GM19193 (cell line): Measurements from ENCODE around the gene ERVMER34-1.

Experiments
- POLR2A ChIP-seq: IDR thresholded peaks from 4 replicates; pipeline ENCODE4 v1.6.1; 2011; ENCODE audit not compliant: insufficient read depth, insufficient read length; ENCODE audit errors: extremely low read depth

ERVMER34-1 gene, protein sequence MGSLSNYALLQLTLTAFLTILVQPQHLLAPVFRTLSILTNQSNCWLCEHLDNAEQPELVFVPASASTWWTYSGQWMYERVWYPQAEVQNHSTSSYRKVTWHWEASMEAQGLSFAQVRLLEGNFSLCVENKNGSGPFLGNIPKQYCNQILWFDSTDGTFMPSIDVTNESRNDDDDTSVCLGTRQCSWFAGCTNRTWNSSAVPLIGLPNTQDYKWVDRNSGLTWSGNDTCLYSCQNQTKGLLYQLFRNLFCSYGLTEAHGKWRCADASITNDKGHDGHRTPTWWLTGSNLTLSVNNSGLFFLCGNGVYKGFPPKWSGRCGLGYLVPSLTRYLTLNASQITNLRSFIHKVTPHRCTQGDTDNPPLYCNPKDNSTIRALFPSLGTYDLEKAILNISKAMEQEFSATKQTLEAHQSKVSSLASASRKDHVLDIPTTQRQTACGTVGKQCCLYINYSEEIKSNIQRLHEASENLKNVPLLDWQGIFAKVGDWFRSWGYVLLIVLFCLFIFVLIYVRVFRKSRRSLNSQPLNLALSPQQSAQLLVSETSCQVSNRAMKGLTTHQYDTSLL

DNA sequence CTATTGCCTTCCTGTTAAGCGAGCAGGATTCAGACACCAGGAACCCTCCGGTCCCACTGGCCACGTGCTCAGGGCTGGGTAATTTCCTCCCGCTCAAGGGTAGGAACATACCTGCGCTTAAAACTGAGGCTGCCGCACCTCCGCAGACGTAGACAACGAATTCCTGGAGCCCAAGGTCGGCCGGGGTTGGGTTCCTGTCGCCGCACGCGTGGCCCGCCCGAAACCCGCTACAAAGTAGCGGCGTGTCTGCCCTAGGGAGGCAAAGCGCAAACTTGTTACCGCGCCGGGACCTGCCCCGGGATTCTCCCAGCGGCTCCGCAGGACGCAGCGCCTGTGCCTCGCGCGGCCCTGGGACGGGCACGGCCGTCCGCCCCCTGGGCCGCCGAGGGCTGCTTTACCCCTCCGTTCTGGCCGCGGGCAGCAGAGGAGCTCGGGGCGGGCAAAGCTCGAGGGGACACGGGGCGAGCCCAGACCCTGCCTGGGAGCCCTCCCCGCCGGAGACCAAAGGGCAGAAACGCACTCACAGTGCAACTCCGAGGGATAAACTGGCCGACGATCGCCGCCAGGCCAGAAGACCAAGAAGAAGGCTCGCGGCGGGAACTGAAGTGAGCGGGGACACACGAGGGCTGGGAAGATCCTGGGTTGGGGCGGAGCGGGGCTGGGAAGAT is at the start of gene ERVMER34-1:
TSS of gene ERVMER34-1 (minus strand) at position 607 of the 668 bp plus-strand sequence. CDS start 5,905 bp downstream, outside the sequence.
- no peak for TF ChIP-seq POLR2A

DNA sequence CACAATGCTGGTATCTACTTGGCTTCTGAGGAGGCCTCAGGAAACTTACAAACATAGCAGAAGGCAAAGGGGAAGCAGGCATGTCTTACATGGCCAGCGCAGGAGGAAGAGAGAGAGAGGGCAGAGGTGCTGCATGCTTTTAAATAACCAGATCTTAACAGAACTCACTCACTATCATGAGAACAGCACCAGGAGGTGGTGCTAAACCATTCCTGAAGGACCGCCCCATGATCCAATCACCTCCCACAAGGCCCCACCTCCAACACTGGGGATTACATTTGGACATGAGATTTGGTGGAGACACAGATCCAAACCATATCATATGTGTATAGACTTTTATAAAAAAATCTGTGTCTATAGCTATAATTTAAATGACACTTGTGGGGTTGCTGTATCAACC is 48.6 kb upstream of the ERVMER34-1 start:
- TF ChIP-seq POLR2A, result no peak

DNA sequence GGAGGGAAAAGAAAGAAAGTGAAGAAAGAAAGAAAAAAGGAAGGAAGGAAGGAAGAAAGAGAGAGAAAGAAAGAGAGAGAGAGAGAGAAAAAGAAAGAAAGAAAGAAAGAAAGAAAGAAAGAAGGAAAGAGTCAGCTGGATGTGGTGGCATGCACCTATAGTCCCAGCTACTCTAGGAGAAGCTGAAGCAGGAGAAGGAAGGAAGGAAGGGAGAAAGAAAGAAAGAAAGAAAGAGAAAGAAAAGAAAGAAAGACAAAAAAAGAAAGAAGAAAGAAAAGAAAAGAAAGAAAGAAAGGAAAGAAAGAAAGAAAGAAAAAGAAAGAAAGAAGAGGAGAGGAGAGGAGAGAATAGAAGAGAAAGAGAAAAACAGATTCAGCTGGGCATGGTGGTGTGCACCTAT is 44.3 kb upstream of the ERVMER34-1 start:
- TF ChIP-seq POLR2A, result no peak

DNA sequence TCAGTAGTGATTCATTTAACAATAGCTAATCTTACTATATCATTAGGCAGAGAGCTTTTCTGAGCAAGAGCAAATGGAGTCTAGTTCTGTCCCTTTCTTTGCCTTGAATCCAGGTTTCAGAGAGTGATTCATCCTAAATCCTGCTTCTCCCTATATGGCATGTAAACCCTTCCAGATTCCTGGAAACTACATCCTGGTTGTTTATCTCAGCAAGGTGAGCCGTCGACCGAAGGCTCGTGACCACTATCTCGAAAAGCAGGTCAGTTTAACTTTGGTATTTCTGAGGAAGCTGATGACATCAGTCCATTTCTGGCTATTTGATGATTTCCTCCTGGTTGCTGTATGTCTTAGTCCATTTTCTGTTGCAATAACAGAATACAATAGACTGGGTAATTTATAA is 40.7 kb upstream of the ERVMER34-1 start:
- no peak for TF ChIP-seq POLR2A

DNA sequence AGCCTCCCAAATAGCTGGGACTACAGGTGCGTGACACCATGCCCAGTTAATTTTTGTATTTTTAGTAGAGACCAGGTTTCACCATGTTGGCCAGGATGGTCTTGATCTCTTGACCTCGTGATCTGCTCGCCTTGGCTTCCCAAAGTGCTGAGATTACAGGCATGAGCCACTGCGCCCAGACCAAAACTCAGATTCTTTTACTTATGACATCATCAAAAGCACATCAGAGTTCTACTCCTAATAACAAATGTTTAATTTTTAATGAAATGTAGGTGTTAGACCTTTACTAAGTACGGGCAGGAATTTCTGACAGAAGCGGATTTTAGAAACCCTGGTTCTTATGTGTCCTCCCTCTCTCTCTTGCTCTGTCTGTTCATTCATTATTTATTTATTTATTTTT is 38.5 kb upstream of the ERVMER34-1 start:
- no peak for TF ChIP-seq POLR2A

DNA sequence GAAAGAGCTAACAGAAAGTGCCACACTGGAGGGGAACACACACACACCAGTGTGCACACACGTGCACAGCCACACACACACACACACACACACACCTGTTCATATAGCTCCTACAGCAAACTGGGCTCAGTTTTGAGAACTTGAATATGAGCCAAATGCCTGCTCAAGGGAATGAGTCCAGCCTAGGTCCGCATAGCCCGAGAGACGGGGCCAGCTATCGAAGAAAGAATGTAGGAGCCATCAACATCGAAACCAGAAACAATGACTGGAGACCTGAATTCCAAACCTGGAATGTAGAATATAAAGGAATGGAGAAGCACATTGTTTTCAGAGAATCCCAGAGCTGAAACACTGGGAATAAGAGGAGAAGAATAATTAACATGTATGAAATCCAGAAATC is 37.6 kb upstream of the ERVMER34-1 start:
- no peak for TF ChIP-seq POLR2A

DNA sequence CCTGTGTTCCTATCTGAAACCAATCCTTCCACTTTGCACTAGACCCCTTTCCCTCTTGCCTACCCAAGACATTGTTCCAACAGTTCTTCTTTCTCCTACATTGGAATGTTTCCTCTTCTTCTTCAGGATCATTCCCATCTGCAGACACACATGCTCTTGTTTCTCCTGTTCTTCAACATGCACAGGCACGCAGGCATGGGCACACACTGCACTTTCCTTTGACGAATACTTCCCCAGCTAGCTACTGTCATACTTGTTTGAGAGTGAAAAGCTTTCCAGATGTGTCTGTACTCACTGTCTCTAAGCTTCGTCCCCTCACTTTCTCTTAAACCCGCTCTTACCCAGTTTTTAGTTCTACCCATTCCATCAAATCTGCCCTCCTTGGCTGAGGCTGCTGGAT is 31.8 kb upstream of the ERVMER34-1 start:
- TF ChIP-seq POLR2A, result no peak

DNA sequence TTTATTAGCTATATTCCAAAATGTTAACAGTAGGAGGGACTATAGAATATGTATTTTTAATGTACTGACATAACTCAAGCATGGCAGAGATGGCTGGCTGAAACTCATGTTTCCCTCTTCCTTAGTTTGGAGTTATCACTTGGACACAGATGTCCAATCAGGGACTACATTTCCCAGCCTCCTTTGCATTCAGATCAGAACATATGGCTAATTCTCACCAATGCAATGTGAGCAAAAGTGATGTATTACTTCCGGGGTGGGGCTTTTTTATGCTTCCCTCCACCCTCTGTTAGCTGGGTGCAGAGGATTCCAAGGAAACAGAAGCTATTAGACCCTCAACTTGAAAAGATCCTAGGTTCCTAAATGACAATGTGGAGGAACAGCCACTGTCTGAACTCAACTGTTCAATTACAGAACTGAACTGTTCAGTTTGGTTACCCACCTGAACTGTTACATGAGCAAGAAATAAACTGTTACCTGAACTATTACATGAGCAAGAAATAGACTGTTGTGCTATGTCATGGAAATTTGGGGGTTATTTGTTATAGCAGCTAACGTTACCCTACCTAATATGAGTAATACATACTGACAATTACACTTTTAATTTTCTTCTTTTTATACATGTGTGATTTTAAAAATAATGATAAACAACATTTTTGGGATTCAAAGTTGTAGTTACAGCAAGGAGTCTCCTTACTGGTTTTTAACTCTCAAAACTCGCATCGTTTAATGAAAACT is 29.6 kb upstream of the ERVMER34-1 start:
- no peak for TF ChIP-seq POLR2A

DNA sequence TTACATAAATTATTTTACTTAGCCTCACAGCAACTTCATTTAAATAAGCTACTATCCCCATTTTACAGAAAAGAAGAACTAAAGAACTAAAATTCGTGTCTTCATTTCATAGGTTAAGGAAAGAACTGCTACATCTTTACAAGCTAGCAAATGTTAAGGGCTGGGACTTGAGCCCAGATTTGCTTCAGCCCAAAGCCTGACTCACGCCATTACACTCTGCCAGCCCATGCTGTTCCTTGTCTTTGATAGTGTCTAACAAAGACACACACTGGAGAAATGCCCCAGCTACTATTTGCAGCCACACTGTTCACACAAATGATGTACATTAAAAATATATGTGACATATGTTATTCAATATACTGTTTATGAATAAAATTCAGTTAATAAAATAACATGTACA is 29.0 kb upstream of the ERVMER34-1 start:
- no peak for TF ChIP-seq POLR2A

DNA sequence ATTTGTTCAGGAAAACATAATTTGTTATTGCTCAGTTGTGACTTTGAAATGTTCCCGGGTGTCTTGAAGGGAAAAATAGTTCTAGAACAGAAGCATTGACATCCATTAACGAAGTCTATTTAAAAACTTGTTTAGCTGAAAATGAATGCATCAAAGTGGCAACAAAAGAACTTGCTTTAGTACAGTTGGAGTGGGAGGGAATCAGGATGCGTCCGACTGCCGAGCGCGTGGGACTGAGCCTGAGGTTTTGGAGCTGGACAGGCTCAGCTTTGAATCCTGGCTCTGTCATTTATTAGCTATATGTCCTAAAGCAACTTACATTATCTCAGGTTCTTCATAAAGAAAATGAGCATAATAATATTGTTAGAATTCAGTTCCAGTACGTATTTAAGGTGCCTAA is 9.0 kb upstream of the ERVMER34-1 start:
- no peak for TF ChIP-seq POLR2A

DNA sequence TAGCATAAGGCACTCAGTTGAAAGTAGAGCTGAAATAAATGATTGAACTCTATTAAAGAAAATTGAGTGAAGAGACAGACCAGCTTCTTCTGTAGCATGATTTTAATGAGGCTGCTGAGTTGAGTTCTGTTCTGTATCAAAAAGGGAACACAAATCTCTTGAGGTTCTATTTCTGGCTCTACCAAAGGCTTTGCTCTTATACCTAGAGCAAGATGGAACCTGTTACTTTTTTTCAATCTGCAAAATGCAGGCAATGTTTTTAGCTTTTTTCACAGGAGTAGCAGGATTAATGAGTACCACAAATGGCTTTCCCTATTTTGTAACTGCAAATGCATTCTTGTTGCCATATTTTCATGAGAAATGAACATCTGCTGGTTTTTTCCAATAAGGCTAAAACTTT is 4.2 kb upstream of the ERVMER34-1 start:
- no peak for TF ChIP-seq POLR2A

DNA sequence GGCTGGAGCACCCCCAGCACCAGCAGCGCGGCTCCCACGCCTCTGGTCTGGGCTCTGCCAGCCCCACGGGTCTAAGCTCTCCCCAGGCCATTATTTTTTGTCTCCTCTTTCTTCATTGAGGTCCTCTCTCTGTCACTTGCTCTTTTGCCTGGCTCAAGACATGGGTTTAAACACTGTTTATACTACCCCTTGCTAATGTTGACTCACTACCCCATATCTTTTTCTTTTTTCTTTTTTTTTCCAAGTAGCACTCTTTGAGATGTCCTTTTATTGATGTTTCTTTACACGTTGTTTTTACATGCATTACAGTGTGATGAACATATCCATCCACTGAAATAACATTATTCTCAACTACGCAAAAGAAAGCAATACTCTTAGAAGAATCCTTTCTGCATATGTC is 1.7 kb upstream of the ERVMER34-1 start:
- TF ChIP-seq POLR2A, result no peak

DNA sequence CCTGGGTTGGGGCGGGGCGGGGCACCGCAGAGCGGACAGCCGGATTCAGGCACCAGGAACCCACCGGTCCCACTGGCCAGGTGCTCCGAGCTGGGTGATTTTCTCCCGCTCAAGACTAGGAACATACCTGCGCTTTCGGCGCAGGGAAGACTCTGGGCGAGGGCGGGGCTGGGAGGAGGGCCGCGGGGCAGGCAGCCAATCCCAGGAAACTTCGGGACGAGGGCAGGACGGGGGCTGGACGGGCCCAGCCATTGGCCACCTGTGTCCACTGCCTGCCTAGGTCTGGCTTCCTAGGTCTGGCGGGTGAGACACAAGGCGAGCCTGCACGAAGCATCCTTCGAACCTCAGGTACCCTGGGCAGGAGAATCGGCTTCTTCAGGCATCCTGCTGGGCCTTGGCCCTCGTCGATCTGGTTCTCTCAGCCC is 274 bp upstream of the ERVMER34-1 start:
- TF ChIP-seq POLR2A, result no peak

DNA sequence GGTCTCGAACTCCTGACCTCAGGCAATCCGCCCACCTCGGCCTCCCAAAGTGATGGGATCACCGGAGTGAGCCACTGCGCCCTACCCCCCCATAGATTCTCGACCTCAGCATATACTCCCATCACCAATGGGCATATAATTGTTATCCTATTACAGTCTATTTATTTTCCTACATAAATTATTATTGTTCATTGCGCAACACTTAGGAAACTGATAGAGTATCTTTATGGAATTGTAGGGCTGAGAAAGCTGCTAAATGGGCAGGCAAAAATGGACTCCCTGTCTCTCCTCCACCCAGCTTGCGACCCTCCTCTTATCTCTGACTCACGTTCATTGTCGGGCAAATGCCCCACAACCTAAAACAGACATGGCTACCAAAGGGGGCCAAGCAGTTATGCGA is 1.0 kb downstream of the ERVMER34-1 start:
- no peak for TF ChIP-seq POLR2A

DNA sequence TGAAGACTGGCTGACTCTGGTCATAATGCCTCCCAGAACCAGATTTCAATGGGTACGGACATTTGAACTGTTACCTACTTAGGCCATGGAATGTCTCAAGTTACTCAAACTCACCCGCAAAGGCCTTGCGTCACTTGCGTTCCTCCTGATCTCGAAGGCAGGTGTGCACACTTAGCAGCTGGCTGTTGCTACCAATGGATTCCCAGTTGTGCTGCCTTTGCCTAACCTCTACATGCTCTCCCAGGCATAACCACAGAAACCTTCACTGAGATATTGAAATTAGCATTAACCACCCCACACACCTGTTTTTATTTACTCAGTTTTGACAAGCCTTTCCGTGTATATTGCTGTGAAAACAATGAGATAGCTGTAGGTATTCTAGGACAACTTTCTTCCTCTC is 2.8 kb downstream of the ERVMER34-1 start:
- no peak for TF ChIP-seq POLR2A
